RWPE1 (cell line): ENCODE results near the gene COQ5.

Experiments used
- CTCF ChIA-PET: fragments of 350-600 bp; sonication (Branson Sonifier 250); formaldehyde crosslinking; extraction: SDS; loops from one replicate; lab custom pipeline; 2021; lab: Yijun Ruan, JAX
- POLR2A ChIA-PET: fragments of 400-600 bp; formaldehyde crosslinking; extraction: SDS; loops from one replicate; lab custom pipeline; 2020; ENCODE audit warnings: antibody characterized with exemption; ENCODE audit not compliant: low non-redundant PET; lab: Yijun Ruan, JAX
- DNase-seq: peaks from one replicate; pipeline ENCODE4 v3.0.0; 2012; ENCODE audit warnings: low spot score
- H3K27ac ChIP-seq: fragments of 450-650 bp; 2 replicates; pipeline ENCODE4 v1.5.1; 2017
- TF ChIP-seq, protein P1 (sequence below): fragments of 450-650 bp; conservative IDR thresholded peaks from 2 replicates; pipeline ENCODE4 v1.5.1; 2017; ENCODE audit warnings: low read depth, mild to moderate bottlenecking

The COQ5 gene

DNA sequence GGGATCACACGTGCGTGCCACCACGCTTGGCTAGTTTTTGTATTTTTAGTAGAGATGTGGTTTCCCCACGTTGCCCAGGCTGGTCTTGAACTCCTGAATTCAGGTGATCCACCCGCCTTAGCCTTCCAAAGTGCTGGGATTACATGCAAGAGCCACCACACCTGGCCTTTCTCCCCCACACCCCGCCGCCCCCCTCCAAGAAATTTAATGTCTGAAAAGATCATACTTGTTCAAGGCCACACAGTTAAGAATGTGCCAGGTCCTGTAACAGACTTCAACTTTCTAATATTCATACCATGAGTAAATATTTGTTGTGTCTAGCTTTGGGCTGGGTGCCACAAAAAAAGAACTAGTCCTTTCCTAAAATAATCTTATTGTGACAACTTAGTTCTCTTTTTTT, 73.7 kb downstream of the COQ5 start:
- CTCF ChIA-PET: no interaction called here
- POLR2A ChIA-PET: no interaction called here

DNA sequence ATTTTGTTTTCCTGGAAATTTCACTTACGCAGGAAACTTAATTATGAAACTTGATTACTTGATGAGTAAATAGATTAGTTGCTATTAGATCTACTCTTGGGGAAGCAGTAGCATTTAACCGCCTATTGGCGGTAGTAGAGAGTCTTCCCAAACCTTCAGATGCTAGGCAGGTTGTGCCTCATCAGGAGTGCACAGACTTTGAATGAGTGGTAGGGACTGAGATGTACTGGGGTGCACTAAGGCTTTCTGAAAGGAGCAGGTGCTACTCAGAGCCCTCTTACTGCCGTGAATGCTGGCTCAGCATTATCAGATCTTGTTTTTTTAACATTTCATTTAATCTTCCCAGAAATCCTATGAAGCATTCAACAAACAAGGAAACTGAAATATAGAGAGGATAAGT, 75.0 kb downstream of the COQ5 start:
- ChIA-PET POLR2A (no interaction called here), CTCF (interaction anchor here (0.5 to 0.7 kb wide), 2 partner anchors 41 to 120 kb away, joined by 3 read pairs; no protein-coding TSS in a partner anchor)
- no peak overlapping the region for H3K27ac ChIP-seq
- TF ChIP-seq, protein P1, sequence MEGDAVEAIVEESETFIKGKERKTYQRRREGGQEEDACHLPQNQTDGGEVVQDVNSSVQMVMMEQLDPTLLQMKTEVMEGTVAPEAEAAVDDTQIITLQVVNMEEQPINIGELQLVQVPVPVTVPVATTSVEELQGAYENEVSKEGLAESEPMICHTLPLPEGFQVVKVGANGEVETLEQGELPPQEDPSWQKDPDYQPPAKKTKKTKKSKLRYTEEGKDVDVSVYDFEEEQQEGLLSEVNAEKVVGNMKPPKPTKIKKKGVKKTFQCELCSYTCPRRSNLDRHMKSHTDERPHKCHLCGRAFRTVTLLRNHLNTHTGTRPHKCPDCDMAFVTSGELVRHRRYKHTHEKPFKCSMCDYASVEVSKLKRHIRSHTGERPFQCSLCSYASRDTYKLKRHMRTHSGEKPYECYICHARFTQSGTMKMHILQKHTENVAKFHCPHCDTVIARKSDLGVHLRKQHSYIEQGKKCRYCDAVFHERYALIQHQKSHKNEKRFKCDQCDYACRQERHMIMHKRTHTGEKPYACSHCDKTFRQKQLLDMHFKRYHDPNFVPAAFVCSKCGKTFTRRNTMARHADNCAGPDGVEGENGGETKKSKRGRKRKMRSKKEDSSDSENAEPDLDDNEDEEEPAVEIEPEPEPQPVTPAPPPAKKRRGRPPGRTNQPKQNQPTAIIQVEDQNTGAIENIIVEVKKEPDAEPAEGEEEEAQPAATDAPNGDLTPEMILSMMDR: peak; percentile 69
- peak; percentile 44 for DNase-seq

More for the DNA sequence above, 73.7 kb downstream of the COQ5 start:
- DNase-seq: no peak
- peak overlapping the region; percentile 16; the same call in 1 of the 2 replicates for H3K27ac ChIP-seq
- TF ChIP-seq, protein P1: no peak
